Fibroblast of skin of scalp (primary cell): ENCODE results near the gene HIKESHI.
A peak's percentile ranks its signal among the peaks of the same experiment; 100 is the strongest.
"Not testable (repeated sequence)": the region's sequence is repeated elsewhere in the genome, so short reads cannot be mapped to it uniquely, and the experiment has no call there.

Source experiments
- DNase-seq: peaks from one replicate; pipeline ENCODE4 v3.0.0-alpha.2; 2013

HIKESHI gene

DNA sequence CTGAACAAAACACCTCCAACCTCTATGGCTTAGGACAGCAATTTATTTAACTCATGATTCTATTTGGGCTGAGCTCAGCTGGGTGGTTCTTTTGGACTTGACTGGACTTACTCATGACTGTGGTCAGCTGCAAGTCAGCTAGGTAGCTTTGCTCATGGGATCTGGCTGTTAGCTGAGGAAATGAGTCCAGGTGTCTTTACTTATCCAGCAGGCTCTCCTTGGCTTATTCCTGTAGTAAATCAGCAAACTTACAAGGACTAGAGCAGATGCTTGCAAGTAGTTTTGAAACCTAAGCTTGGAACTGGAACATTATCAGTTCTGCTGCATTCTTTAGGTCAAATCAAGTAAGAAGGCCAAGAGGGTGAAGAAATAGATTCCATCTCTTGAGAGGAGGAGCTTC is 8.0 kb upstream of the HIKESHI start:
- no peak for DNase-seq

DNA sequence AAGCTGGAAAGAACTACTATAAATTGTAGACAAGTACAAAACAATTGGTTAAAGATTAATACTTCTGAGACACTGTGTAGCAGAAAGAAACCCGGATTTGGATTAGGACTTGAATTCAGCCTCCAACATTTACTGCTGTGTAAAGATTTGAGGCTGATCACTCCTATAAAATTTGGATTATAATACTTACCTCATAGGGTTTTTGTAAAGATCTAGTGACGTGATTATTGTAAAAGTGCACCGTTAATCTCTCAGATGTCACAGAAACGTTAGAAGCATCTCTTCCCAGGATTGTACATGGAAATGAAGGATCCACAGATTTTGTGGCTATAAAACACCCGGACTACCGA is 323 bp upstream of the HIKESHI start:
- DNase-seq = no peak

DNA sequence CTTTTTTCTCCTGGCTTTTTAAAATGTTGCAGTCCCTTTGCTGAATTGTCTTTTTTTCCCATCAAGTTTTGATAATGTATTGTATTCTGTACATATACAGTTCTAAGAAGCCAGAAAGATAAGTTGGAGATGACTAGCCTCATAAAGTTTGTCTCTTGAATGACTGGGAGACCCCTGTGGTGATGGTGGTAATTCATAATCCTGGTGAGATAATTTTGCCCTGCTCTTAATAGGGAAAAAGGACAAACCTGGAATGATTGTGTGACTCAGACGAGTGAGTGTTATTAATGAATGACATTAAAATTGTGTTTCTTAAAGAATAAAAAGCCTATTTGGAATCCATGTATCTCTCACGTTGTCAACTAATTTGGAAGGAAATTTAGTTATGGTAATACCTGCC is 1.2 kb downstream of the HIKESHI start:
- DNase-seq = peak; percentile 21

DNA sequence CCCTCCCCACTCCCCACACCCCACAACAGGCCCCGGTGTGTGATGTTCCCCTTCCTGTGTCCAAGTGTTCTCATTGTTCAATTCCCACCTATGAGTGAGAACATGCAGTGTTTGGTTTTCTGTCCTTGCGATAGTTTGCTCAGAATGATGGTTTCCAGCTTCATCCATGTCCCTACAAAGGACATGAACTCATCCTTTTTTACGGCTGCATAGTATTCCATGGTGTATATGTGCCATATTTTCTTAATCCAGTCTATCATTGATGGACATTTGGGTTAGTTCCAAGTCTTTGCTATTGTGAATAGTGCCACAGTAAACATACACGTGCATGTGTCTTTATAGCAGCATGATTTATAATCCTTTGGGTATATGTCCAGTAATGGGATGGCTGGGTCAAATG is 6.7 kb downstream of the HIKESHI start:
- DNase-seq = not testable (repeated sequence)

DNA sequence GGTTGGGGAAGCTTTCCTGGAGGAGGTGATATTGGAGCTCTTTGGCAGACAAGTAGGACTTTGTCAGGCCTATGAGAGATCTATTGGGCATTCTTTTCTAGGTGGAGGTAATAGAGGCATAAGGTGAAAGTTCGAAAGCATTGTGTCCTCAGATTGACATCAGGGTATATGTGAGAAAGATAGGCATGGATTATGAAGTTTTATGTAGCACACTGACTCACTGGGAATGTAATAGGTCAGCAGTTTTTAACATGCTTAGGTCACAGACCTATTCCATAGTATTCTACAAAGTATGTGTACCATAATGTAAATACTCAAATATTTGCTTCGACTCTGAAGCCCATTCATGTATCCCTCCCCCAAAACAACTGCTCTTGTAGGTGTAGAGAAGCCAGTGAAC is 11.8 kb downstream of the HIKESHI start:
- DNase-seq = no peak

DNA sequence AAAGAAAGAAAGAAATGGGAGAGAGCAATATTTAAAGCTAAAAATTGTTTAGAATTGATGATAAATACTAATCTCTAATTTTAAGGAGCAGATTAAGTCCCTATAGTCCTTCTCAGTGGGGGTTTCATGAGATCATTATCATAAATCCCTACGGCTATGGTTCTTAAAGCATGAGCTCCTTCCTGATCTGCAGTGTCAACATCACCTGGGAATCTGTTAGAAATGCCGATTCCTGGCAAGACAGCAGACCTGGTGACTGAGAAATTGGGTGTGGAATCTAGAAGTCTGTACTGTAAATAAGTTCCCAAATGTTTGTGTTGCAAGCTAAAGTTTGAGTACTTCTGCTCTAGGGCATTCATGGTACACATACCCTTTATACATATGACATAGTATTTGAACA is 12.6 kb downstream of the HIKESHI start:
- no peak for DNase-seq

DNA sequence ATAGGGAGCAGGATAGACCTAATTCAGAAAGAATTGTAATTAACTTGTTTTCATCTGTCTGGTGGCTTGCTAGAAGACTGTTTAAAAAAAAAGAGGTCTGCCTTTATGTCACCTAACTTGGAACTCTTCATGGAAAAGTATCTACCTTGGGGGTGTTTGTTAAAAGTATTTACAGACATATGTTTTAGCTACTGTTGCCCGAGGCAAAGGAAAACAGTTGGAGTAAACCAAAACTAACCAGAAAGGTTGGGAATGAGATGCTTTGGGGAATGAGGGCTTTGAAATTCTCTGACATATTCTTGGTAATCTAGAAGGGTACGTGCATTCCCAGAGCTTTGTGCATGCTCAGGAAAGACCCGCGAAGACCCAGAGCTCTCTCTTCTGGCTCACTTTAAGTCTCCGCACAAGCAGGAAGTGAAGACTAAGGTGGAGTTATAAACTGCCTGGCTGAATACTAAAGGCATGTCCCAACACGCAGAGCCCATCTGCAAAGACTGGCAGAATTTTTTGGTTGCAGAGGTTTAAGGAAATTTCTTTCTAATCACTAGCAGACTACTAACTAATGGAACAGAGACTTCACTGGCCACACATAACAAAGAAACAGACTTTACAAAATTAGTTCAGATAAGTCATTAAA is 33.2 kb downstream of the HIKESHI start:
- DNase-seq = no peak

DNA sequence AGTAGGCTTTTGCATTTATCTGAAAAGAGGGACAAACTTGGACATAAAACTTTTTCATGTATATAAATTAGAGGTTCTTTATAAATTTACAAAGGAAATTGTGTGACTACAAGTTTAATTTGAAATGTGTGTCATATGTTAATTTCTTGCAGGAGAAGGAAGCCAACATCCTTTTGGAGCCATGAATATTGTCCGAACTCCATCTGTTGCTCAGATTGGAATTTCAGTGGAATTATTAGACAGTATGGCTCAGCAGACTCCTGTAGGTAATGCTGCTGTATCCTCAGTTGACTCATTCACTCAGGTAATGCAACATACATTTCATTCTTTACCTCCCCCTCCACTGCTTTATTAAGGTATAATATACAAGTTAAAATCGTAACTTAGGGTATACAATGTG is 35.2 kb downstream of the HIKESHI start:
- no peak for DNase-seq

DNA sequence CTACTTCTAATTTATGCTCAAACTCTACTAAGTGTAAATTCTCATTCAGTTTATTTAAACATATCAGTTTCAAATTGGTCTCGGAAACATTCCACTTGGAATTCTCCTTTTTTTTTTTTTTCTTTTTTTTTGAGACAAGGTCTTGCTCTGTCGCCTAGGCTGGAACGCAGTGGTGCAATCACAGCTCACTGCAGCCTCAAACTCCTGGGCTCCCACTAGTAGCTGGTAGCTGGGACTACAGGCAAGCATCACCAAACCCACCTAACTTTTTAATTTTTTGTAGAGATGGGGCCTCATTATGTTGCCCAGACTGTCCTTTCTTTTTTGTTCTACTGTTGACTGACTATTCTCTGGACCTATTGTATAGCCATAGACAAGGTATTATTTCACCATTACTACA is 39.3 kb downstream of the HIKESHI start:
- DNase-seq = no peak

DNA sequence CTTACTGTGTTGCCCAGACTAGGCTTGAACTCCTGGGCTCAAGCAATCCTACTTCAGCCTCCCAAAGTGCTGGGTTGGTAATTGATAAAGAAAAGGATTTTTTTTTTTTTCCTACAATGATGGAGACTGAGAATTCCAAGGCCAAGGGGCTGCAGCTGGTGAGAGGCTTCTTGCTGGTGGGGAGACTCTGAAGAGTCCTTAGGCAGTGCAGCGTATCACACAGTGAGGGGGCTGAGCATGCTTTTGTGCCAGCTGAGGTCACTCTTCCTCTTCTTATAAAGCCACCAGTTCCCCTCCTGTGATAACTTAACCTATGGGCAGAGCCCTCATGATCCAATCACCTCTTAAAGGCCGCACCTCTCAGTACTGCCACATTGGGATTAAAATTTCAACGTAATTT is 44.5 kb downstream of the HIKESHI start:
- no peak for DNase-seq

DNA sequence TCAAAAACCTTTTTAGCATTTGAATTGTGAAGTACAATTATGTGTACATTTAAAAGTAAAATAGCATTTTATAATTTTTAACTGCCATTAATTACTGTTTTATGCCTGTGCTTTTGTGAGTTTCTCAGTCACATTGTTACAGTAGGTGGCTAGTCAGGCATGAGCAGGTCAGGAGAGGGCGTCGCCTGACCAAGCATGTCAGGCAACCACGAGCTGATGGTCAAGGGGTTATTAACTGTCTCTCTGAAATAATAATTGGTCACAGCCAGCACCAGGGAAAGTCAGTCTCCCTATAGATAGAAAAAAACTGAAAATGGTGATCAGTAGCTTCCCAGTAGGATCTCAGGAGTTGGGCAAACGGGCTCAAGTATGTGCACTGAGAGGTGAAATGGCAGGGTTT is 53.2 kb downstream of the HIKESHI start:
- DNase-seq = no peak

DNA sequence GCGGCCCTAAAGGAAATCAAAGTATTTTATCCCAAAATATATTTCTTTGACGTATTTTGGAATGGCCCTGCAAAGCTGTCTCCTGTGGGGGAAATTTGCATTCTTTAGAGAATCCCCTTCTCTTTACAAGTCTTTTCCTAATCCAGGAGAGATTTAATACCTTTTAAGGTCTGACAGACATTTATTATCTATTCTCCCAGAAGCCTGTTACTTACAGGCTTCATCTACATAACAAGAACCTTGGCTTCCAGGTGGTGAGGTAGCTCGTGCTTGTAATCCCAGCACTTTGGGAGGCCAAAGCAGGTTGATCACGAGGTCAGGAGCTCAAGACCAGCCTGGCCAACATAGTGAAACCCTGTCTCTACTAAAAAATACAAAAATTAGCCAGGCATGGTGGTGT is 55.4 kb downstream of the HIKESHI start:
- DNase-seq = not testable (repeated sequence)

DNA sequence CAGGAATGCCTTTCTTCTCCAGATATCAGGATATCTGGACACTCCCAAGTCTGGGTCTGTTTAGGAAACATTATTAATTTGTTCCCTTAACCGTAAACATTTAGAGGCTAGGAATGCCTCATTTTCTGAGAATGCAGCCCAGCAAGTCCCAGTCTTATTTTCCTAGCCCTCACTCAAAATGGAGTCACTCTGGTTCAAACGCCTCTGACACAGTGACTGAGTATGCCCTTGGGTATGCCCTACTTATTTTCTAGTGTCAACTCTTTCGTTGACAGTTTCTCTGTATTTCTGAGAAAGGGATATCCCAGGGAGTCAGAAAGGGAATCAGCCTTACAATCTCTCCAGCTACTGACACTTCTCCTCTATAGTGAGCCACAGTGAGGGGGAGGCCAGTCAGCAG is 56.7 kb downstream of the HIKESHI start:
- DNase-seq = no peak

DNA sequence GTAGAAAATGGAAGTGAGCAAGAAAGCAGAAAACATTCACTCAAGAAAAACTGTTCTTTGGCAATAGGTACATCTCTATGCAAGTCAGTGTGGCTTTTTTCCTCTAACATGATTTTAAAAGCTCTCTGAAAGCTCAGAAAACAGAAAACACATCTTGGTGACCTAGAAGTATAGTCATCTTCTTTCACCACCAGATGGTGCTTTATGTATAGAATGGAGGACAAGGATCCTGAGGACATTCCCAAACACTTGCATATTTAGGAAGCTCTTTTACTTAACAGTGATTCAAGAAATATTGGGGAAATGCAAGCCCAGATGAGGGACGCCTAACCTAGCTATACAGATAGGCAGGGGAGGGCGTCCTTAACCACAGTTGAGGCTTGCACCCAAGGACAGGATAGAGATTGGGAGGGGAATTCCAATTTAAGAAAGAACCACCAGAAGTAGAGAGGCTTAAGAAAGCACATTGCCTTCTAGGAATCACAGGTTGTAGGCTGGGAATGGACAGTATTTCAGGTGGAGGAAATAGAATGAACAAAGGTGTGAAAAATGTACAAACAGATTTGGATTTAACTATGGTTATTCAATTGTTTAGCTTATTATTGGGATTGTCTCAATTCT is 58.8 kb downstream of the HIKESHI start:
- peak; percentile 69 for DNase-seq

DNA sequence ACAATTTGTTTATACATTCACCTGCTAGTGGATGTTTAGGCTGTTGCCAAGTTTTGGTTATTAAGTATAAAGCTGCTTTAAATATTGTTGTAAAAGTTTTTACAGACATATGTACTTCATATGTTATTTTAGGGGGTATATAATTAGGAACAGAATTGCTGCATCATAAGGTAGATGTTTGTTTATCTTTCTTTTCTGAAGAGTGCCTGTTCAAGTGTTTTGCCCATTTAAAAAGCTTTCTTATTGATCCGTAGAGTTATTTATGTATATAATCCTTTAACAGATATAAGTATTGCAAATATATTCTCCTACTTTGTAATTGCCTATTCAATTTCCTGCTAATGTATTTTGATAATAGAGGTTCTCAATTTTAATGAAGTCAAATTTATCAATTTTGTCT is 61.4 kb downstream of the HIKESHI start:
- no peak for DNase-seq

DNA sequence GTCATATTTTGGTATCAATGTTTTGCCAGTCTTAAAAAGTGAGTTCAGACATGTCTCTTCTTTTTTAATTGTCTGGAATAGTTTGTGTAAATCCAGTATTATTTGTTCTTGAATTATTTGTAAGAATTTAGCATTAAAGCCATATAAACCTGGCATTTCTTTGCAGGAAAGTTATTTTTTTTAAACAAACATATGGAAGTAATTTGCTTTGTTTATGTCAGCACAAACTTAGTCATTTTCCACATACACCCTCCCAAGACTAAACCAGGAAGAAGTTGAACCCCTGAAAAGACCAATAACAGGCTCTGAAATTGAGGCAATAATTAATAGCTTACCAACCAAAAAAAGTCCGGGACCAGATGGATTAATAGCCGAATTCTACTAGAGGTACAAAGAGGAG is 63.5 kb downstream of the HIKESHI start:
- no peak for DNase-seq

DNA sequence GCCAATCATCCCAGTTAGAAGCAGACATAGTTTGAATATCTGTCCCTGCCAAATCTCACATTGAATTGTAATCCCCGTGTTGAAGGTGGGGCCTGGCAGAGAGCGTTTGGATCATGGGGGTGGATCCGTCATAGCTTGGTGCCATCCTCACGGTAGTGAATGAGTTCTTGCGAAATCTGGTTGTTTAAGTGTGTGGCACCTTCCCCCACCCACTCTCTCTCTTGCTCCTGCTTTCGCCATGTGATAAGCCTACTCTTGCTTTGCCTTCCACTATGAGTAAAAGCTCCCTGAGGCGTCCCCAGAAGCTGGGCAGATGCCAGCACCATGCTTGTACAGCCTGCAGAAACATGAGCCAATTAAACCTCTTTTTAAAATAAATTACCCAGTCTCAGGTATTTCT is 67.6 kb downstream of the HIKESHI start:
- DNase-seq = no peak

DNA sequence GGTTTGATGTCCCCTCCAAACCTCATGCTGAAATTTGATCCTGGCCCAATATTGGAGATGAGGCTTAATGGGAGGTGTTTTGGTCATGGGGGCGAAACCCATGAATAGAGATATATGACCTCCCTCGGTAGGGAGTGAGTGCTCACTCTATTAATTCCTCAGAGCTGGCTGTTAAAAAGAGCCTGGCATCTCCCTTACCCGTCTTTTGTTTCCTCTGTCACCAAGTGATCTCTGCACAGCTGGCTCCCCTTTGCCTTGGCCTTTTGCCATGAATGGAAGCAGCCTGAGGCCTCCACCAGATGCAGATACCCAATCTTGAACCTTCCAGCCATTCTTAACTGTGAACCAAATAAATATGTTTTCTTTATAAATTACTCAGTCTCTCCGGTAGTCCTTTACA is 68.1 kb downstream of the HIKESHI start:
- DNase-seq = no peak

DNA sequence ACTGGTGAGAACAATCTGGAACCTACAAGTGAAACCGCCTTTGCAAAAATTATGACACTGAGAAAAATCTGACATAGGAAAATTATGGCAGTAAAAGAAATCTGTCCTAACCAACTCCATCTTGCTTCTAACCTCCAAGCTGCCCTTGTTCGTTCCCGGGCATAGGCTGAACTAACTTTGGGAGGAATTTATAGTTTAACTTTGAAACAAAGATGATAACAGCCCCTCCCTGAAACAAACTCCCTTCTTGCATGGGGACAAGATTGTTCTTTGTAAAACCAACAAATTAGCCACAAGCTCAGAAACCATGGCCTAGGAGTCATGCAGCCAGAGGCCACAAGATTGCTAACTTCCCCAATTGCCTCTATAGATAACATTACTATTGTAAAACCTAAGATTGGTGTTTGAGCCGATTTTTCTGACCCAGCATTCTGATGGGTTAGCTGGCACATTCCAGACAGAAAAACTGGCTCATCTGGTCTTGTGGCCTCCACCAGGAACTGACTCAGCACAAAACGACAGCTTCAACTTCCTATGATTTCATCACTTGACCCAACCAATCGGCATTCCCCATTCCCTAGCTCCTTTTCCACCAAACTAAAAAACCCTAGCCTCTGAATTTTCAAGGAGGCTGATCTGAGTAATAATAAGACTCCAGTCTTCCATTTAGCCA is 69.0 kb downstream of the HIKESHI start:
- peak; percentile 69 for DNase-seq

DNA sequence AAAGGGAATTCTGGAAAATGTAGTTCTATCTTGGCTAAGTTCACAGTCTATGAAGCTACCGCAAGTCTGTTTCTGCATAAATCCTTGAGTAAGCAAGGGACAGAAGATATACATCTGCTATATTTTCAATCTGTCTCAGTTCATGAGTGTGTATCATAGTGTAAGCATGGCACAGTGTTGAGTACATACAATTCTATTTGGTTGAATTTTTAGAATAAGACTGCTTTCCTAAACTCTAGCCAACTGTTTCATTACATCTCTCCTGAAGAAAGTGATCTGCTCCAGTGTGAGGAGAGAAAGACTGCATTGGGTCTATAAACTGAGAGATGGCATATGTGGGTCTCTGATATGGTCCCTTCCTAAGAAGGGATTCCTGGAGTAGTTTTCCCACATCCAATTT is 70.0 kb downstream of the HIKESHI start:
- DNase-seq = no peak

DNA sequence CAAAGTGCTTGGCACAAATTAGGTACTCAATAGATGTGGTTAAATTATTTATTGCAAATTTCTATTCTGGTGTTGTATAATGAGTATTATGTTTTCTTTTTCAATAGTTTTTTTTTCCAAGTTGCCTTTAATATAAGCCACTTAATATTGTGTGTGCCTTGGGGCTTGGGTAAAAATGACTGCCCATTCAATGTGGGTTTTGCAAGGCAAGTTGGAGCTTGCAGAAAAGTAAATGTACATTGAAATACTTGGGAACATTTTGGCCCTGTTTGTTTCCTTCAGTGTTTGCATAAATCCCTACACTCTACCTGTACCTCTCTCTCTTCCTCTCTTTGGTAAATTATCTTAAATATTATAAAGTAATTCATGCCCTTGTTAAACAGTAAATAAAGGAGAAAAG is 70.5 kb downstream of the HIKESHI start:
- DNase-seq = no peak

DNA sequence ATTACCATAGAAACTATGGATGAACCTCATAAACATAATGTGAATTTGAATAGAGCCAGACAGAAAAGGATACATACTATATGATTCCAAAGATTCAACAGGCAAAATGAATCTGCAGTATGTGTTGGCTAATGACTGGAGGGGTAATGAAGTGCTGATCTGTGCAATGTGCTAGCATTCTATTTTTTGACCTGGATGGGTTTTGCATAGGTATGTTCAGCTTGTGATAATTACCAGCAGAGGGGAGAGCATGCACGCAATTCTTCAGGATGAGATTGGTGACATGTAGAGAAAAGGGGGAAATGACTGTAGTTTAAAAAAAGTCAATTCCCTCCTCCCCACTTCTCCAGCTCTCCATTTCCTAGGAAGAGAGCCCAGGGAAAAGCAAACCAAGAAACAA is 72.0 kb downstream of the HIKESHI start:
- DNase-seq = no peak

DNA sequence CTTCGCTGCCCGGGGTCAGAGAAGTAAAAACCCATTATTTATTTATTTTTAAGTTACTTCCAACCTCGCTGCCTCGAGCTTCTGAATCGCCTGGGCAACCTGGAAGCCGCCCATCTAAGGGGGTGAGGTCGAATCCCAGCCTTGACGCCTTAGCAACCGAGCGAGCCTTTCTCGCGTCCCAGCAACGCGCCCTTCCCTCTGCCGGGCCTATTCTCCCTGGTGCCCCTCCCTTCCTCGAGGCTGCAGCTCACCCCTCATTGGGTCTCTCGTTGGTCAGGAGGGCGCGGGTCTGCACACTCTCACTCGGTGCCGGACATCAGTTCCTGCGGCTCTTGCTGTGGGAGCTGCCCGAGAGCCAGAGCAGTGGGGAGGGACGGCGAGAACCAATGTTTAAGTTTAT is 72.5 kb downstream of the HIKESHI start, which contains the start of gene CCDC81:
CCDC81 (plus strand) TSS at position 302 of the 400 bp plus-strand sequence. CDS start 277 bp downstream, outside the sequence.
- DNase-seq = no peak

DNA sequence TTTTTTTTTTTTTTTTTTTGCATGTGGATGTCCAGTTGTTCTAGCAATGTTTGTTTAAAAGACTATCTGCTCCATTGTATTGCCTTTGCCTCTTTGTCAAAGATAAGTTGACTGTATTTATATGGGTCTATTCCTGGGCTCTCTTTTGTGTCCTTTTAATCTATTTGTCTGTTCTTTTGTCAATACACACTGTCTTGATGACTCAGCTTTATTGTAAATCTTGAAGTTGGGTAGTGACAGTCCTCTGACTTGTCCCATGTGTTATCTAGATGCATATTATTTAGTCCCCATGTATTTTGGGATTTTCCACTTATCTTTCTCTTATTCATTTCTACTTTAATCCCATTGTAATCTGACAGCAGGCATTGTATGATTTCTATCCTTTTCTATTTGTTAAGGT is 75.9 kb downstream of the HIKESHI start:
- DNase-seq = no peak
